Right forelimb (tissue), 1 donor: Measurements from ENCODE around the gene SPPL3.

ENCODE experiments used
- DNase-seq: peaks from one replicate; pipeline ENCODE4 v3.0.0-alpha.2; 2018

SPPL3 gene

GRCh38 chr12:120771097-120771496, 133.1 kb downstream of the SPPL3 start:
- DNase-seq = no peak

DNA sequence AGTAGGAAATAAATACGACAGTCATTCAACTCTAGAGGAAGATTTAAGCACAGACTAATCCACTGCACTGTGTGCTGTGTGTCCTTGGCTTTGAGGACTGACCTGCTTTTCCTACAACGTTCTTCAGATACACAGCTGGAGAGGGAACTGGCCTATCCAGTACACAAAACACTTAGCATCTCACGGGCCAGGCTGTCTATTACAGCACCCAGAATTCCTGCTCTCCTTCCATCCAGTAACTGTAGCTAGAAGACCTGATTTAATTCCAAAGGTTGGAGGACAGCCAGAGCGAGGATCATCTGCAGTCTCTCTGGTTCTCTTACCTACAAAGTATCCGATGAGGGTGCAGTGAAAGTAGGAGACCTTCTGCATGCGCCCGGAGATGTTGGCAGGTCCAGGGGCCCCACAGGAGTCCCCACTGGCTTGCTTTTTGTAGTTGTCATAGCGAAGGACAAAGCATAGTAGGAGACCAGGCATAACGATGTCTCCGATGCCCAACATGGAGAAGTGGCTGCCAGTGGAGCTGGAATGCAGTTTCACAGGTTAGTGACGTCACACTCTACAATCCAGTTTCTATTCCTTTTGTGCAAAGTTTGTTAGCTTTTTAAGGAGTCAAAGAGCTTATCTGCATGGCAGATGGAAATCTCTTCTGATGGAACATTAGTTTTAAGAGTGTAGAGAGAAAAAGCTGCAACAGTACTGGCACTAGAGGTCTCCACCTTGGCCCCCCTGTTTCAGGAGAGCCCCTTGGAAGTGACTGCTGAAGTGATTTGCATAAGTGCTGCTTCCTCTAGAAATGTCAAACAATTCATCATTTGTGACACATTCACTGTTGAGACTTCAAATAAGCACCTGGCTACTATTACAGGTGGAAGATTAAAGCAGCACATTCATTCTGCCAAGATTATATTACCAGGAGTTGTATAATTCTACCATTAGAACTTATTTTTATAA, 136.8 kb downstream of the SPPL3 start:
- DNase-seq = no peak

GRCh38 chr12:120766566-120766965, 137.6 kb downstream of the SPPL3 start:
- no peak for DNase-seq

- DNase-seq = no peak
Measured at GRCh38 chr12:120764816-120765215, 139.3 kb downstream of the SPPL3 start.

GRCh38 chr12:120763250-120763649, 140.9 kb downstream of the SPPL3 start:
- DNase-seq = no peak

GRCh38 chr12:120762086-120762485, 142.1 kb downstream of the SPPL3 start:
- no peak for DNase-seq

DNA sequence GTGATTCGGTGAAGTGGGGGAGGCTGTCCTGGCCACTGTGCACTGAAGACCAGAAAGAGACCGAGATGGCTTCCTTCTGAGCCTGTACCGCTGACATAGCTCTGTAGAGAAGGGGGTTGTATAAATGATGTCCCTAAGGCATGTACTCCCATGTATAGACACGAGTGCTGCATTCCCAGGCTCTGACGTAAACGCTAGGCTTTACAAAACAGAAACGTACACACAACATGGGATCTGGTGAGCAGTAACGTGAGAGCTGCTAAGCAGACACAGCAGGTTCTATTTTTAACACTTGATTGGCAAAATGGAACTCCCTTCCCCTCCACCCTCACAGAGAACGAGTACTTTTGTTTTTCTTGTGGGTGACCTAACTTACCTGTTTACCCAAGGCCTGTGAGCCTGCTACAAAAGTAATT, 142.6 kb downstream of the SPPL3 start:
- peak; percentile 71 for DNase-seq

DNA sequence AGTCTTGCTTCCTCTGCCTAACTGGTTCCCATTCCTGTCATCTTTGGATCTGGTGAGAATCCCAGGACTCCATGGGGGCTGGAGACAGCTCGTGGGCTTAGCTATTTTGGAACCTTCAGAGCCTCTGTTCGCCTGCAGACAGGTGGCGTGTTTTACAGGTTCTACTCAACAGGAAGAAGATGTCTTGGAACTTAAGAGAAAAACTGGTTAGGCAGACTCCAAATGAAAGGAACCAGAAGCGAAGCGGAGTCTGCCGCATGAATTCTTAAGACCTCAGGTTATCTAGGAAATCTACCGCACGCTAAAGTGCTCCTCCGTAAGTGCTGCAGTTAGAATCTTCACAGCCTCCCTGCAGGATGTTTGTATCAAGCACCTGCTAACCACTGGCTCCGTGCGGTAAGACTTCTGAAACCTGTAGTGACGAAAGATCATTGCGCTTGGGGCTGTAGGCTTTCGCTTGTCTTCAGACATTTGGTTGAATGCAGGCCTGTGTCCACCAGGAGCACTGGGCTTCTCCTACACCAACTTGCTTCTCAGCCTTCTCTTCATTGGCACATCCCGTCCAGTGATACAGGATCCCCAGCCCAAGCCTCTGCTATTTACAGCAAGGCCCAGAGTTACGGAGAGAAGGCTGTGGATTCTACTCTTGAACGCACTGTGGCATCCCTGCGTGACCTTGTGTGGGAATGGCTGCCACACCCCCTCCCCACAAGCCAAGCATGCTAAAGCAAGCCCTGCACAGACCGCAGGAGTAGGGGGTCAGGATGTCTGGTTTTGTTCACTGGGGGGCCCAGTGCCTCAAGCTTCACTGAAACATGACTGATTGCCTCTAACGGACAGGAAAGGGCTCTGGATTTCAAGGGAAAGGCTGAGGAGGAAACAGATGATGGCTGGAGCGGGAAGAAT, 143.6 kb downstream of the SPPL3 start:
- DNase-seq = no peak

DNA sequence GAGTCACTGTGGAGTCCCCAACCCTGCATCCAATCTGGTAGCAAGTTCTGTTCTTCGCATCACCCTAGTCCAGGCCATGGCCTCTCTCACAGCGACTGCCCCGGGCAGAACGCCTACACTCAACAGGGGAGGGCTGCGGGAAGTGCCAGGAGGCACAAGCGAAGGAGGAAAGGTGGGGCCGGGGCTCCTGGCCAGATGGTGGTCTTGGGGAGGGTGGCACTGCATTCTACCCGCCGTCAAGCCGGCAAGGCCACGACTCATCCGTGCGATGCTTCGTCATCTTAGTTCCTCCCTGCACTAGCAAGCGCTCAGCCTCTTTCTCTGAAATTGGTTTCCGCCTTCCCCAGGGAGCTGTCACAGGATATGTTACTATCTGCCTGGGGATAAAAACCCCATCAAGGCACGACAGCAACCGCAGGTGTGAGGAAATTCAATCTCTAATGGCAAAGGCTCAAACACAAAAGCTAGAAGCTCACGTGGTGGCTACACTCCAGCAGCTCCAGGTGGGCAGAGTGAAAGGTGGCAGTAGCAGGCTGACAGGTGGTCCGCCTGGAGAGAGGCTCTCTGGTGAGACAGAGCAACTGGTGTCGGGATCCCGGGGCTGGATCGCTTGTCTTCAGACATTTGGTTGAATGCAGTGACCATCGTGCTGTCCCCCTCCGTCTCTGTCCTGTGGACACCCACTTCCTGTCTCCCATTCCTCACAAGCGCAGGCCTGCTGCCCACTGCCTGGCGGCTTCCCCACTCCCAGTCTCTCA, 144.4 kb downstream of the SPPL3 start:
- no peak for DNase-seq

- no peak for DNase-seq
Measured at GRCh38 chr12:120758798-120759590, 145.2 kb downstream of the SPPL3 start.

GRCh38 chr12:120757949-120758348, 146.2 kb downstream of the SPPL3 start:
- DNase-seq = no peak

GRCh38 chr12:120757226-120757742, 146.9 kb downstream of the SPPL3 start:
- no peak for DNase-seq

DNA sequence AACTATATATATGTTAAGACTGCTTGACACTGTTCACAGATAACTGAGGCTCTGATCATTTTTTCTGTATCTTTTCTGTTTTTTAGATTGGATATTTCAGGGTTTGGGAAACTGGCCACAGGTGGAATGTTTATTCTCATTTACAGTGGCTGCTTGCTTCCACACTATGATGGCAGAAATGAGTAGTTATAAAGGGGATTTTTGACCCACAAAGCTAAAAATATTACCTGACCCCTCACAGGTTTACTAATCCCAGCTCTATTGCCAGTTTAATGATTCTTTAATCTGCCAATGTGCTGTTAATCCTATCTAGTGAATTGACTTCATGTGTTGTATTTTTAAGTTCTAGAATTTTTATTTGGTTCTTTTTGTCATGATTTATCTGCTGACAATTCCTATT, 148.9 kb downstream of the SPPL3 start:
- DNase-seq = no peak

GRCh38 chr12:120754792-120755191, 149.4 kb downstream of the SPPL3 start:
- DNase-seq = no peak

DNA sequence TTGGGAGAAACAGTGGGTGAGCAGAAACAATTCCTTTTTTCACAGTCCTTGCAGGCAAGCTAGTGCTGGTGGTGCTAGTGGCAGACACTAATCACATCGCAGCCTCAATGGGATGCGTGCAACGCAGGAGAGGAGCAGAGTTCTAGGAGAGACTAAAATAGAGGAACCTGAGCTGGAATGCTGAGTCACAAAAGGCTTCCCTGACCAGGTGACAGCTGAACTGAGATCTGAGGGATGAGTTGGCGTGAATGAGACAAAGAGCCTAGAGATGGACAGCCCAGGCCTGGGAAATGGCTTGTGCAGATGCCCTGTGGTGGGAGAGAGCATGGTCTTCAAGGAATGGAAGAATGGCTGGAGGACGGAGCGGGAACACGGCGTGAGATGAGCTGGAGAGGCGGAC, 152.8 kb downstream of the SPPL3 start:
- no peak for DNase-seq

- no peak for DNase-seq
Measured at GRCh38 chr12:120750806-120751205, 153.4 kb downstream of the SPPL3 start.

DNA sequence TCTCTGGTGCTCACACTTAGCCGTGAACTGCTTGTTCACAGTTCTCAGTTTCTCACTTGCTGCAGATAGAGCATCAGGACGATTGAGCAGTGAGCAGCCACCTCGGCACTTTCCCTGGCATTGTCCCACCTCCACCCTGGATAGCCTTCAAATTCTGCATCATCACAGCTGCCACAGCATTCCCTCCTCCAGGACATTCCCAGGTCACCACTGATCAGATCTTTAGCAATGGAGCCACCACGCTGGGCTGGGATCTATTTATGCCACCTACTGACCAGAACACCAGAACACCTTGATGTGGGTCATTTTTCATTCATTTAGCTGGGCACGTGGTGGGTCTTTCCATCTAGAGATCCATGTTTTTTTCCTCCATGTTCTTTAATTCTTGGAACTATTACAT, 154.9 kb downstream of the SPPL3 start:
- no peak for DNase-seq

DNA sequence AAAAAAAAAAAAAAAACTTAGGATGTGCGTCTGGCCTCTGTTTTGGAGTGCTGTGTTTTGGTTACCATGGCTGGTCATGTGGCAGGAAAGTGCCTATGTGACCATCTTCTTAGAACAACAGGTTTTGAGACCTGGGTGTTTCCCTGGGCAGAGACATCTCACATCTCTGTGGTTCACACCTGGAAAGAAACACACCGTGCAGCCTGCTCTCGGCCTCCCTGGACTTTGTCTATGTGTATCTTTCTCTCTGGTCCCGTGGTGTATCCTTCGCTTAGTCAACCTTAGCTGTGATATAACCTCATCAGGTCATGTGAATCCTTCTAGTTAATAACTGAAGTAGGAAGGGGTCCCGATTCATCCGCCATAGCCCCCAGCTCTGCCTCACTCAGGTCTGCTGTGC, 155.9 kb downstream of the SPPL3 start:
- no peak for DNase-seq

GRCh38 chr12:120744922-120745493, 159.2 kb downstream of the SPPL3 start:
- no peak for DNase-seq

DNA sequence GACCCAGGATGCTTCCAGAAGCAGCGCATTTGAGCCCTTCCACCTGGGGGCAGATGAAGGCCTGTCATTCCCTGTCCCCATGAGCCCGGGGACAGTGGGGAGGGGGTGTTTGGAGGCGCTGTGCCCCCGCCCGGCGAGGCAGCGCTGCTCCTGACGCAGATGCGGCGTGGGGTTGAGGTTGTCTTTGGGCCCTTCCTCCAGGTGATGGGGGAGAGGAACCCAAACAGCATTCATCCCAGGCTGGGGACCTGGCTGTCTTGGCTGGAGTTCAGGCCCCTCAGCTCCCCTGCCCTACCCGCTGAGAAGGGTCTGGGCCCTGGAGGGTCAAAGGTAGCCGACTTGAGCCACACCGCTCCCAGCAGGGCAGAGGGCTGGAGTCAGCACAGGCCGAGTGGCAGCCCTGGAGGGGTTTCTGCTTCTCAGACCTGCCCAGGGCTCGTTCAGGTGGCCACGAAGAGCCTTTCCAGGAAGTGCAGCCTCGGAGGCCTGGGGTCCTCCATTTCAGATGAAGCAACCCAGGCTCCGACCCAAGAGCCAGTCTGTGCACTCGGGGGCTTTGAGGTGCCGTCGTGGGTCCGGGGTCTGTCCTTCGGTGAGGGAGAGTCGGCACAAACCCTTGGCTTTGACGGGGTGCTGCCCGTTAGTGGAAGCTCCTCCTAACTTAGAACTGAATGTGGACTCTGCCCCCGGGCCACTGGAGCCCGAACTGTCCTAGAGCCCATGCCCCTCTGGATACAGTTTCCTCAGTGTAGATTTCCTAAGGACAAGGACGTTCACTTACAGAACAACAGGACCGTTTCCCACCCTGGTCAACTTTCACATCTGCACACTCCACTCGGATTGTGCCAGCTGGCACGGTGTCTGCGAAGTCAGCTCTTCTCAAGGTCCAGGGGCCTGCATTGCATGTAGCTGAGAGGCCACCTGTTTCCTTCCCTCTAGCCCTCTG, 162.4 kb downstream of the SPPL3 start:
- peak; percentile 61 for DNase-seq
